ENCODE data around the gene RIMBP2.

Gene RIMBP2

GRCh38 chr12:130433834-130434233, 282.3 kb downstream of the RIMBP2 start:
- no peak for DNase-seq

- DNase-seq: no peak
Observed at GRCh38 chr12:130433411-130433810, 282.7 kb downstream of the RIMBP2 start.

GRCh38 chr12:130431176-130431575, 284.9 kb downstream of the RIMBP2 start:
- DNase-seq: no peak

GRCh38 chr12:130429656-130430505, 286.2 kb downstream of the RIMBP2 start:
- no peak for DNase-seq

- no peak for DNase-seq
Observed at GRCh38 chr12:130428116-130428515, 288.0 kb downstream of the RIMBP2 start.

GRCh38 chr12:130427381-130427887, 288.7 kb downstream of the RIMBP2 start:
- DNase-seq: no peak

- DNase-seq: no peak
Observed at GRCh38 chr12:130425698-130426245, 290.3 kb downstream of the RIMBP2 start.

GRCh38 chr12:130424858-130425697, 291.0 kb downstream of the RIMBP2 start:
- DNase-seq: no peak

- DNase-seq: no peak
Observed at GRCh38 chr12:130423991-130424857, 291.9 kb downstream of the RIMBP2 start.

GRCh38 chr12:130423136-130423535, 293.0 kb downstream of the RIMBP2 start:
- DNase-seq: no peak

GRCh38 chr12:130422676-130423075, 293.4 kb downstream of the RIMBP2 start:
- DNase-seq: no peak

- DNase-seq: no peak
Observed at GRCh38 chr12:130421896-130422295, 294.2 kb downstream of the RIMBP2 start.

- DNase-seq: no peak
Observed at GRCh38 chr12:130420071-130420470, 296.0 kb downstream of the RIMBP2 start.

- DNase-seq: no peak
Observed at GRCh38 chr12:130419116-130419515, 297.0 kb downstream of the RIMBP2 start.

GRCh38 chr12:130418251-130418650, 297.8 kb downstream of the RIMBP2 start:
- no peak for DNase-seq

GRCh38 chr12:130414381-130414780, 301.7 kb downstream of the RIMBP2 start:
- no peak for DNase-seq

- DNase-seq: no peak
Observed at GRCh38 chr12:130413909-130414308, 302.2 kb downstream of the RIMBP2 start.

GRCh38 chr12:130412384-130412783, 303.7 kb downstream of the RIMBP2 start:
- DNase-seq: no peak

- no peak for DNase-seq
Observed at GRCh38 chr12:130405332-130405731, 310.8 kb downstream of the RIMBP2 start.

- DNase-seq: no peak
Observed at GRCh38 chr12:130401703-130402102, 314.4 kb downstream of the RIMBP2 start.

GRCh38 chr12:130398100-130398848, 317.8 kb downstream of the RIMBP2 start:
- DNase-seq: no peak

GRCh38 chr12:130396667-130397066, 319.4 kb downstream of the RIMBP2 start:
- no peak for DNase-seq
